SK-N-SH (cell line): ENCODE measurements around the gene TBPL1. TPM values are rescaled to one million over a fixed set of nuclear protein-coding genes. Genes with fewer than 3 reads are reported as not detected.

Experiments used
- CTCF ChIA-PET: fragments of 300-600, 350-600 bp; formaldehyde crosslinking; extraction: SDS; loops from one replicate; lab custom pipeline; 2021; lab: Yijun Ruan, JAX
- POLR2A ChIA-PET: fragments of 350-600 bp; sonication (Branson Sonifier 250); formaldehyde crosslinking; extraction: SDS; loops from one replicate; lab custom pipeline; 2020; ENCODE audit warnings: antibody characterized with exemption, inconsistent platforms; lab: Yijun Ruan, JAX
- DNase-seq: peaks from one replicate; pipeline ENCODE4 v3.0.0; 2012
- H2AFZ ChIP-seq: fragments of 200-600 bp; sonication (generic); 2 replicates; pipeline ENCODE4 v1.8.1; 2016; ENCODE audit warnings: antibody characterized with exemption, mild to moderate bottlenecking, low read depth
- H3F3A ChIP-seq: fragments of 200-600 bp; sonication (generic); replicated peaks from 2 replicates; pipeline ENCODE3; 2016; ENCODE audit warnings: antibody characterized with exemption, mild to moderate bottlenecking; ENCODE audit not compliant: insufficient read depth
- H3K27ac ChIP-seq, 2 experiments: fragments of 200-500 bp in 1 of 2; fragments of 200-600 bp in 1 of 2; sonication (Bioruptor generic) in 1 of 2; sonication (generic), shearing (Covaris generic) in 1 of 2; 2 replicates each; pipeline versions ENCODE4 v1.5.1 to v1.6.1; 2014 to 2016; ENCODE audit warnings: low read depth in 2 of 2, inconsistent platforms in 1 of 2, low read length in 1 of 2, mild to moderate bottlenecking in 1 of 2, mixed read lengths in 1 of 2
- H3K27me3 ChIP-seq: fragments of 200-600 bp; sonication (generic), shearing (Covaris generic); 2 replicates; pipeline ENCODE4 v1.6.1; 2016; ENCODE audit warnings: mixed run types; ENCODE audit not compliant: insufficient read depth
- H3K36me3 ChIP-seq, 2 experiments: fragments of 200-500 bp in 1 of 2; fragments of 200-600 bp in 1 of 2; sonication (Bioruptor generic) in 1 of 2; sonication (generic) in 1 of 2; replicated peaks in 1 of 2; 2 replicates each; pipeline versions ENCODE3 to v1.5.1; 2014 to 2016; ENCODE audit warnings: low read length in 1 of 2, mild to moderate bottlenecking in 1 of 2; ENCODE audit not compliant: insufficient read depth in 2 of 2, control insufficient read depth in 1 of 2
- H3K4me1 ChIP-seq, 2 experiments: fragments of 200-500 bp in 1 of 2; fragments of 200-600 bp in 1 of 2; sonication (Bioruptor generic) in 1 of 2; sonication (generic), shearing (Covaris generic) in 1 of 2; 2 replicates each; pipeline versions ENCODE4 v1.5.1 to v1.6.1; 2014 to 2016; ENCODE audit warnings: low read depth in 1 of 2, low read length in 1 of 2, mixed run types in 1 of 2; ENCODE audit not compliant: insufficient read depth in 2 of 2, control insufficient read depth in 1 of 2
- H3K4me2 ChIP-seq: fragments of 200-600 bp; sonication (generic), shearing (Covaris generic); 2 replicates; pipeline ENCODE4 v1.6.1; 2017; ENCODE audit warnings: mixed run types
- H3K4me3 ChIP-seq, 2 experiments: fragments of 200-500 bp in 1 of 2; fragments of 200-600 bp in 1 of 2; sonication (Bioruptor generic) in 1 of 2; sonication (generic), shearing (Covaris generic) in 1 of 2; 2 replicates each; pipeline versions ENCODE4 v1.5.1 to v1.8.1; 2014 to 2016; ENCODE audit warnings: low read depth in 2 of 2, inconsistent platforms in 1 of 2, low read length in 1 of 2, mild to moderate bottlenecking in 1 of 2, mixed read lengths in 1 of 2, moderate library complexity in 1 of 2
- H3K79me2 ChIP-seq: fragments of 200-600 bp; sonication (generic); 2 replicates; pipeline ENCODE4 v1.8.1; 2017; ENCODE audit warnings: mild to moderate bottlenecking; ENCODE audit not compliant: insufficient read depth
- H3K9ac ChIP-seq: fragments of 200-600 bp; sonication (generic); 2 replicates; pipeline ENCODE4 v1.6.1; 2017; ENCODE audit warnings: mixed run types
- H3K9me2 ChIP-seq: fragments of 200-600 bp; sonication (generic); 2 replicates; pipeline ENCODE4 v1.6.1; 2017; ENCODE audit warnings: mixed run types
- H3K9me3 ChIP-seq: fragments of 200-600 bp; sonication (generic); 2 replicates; pipeline ENCODE4 v1.6.1; 2017; ENCODE audit warnings: mixed run types, mild to moderate bottlenecking, moderate library complexity
- H4K20me1 ChIP-seq: fragments of 200-600 bp; sonication (generic); 2 replicates; pipeline ENCODE4 v1.6.1; 2017; ENCODE audit warnings: mild to moderate bottlenecking, mixed run types; ENCODE audit not compliant: insufficient read depth
- CTCF ChIP-seq: fragments of 200-600 bp; sonication (generic); IDR thresholded peaks from 2 replicates; pipeline ENCODE4 v1.6.1; 2017; ENCODE audit warnings: antibody characterized with exemption, mild to moderate bottlenecking, moderate library complexity
- FOXJ3 ChIP-seq: sonication (generic); formaldehyde crosslinking; IDR thresholded peaks from 2 replicates; pipeline ENCODE4 v1.5.1; 2020; ENCODE audit warnings: mild to moderate bottlenecking, missing genetic modification reagents
- GATA2 ChIP-seq: sonication (generic); formaldehyde crosslinking; IDR thresholded peaks from 2 replicates; pipeline ENCODE4 v1.5.0; 2020; ENCODE audit warnings: mild to moderate bottlenecking, missing genetic modification reagents
- JUND ChIP-seq: IDR thresholded peaks from 2 replicates; pipeline ENCODE4 v1.4.0; 2012
- MEF2A ChIP-seq: IDR thresholded peaks from 2 replicates; pipeline ENCODE4 v1.4.0; 2012; ENCODE audit warnings: low read depth, borderline replicate concordance
- MXI1 ChIP-seq: IDR thresholded peaks from 2 replicates; pipeline ENCODE4 v1.6.1; 2012; ENCODE audit warnings: mild to moderate bottlenecking, low read depth, low read length, improper control_type of control experiment
- NFIC ChIP-seq: IDR thresholded peaks from 2 replicates; pipeline ENCODE4 v1.4.0; 2012; ENCODE audit warnings: borderline replicate concordance
- POLR2AphosphoS5 ChIP-seq: IDR thresholded peaks from 2 replicates; pipeline ENCODE4 v1.6.1; 2012; ENCODE audit warnings: low read depth, low read length
- RAD21 ChIP-seq: IDR thresholded peaks from 2 replicates; pipeline ENCODE4 v1.6.1; 2012; ENCODE audit warnings: mild to moderate bottlenecking, low read length
- RCOR1 ChIP-seq: fragments of 150-350 bp; IDR thresholded peaks from 2 replicates; pipeline ENCODE4 v1.6.1; 2017; ENCODE audit warnings: antibody characterized with exemption, low read length
- SMC3 ChIP-seq: IDR thresholded peaks from 2 replicates; pipeline ENCODE4 v1.6.1; 2012; ENCODE audit warnings: low read depth, low read length, improper control_type of control experiment
- ZBTB33 ChIP-seq: IDR thresholded peaks from 2 replicates; pipeline ENCODE4 v1.4.0; 2012; ENCODE audit warnings: low read depth, borderline replicate concordance
- WGBS: methylation state at CpG from one replicate; pipeline ENCODE4 v1.1.6; 2017; ENCODE audit warnings: low lambda C conversion rate; 5-methylcytosine and 5-hydroxymethylcytosine counted together
- polyA plus RNA-seq, 3 experiments: library from polyadenylated mRNA; depleted of rRNA; stranded (reverse); fragments of >200 nt; gene quantifications; 2 replicates each; pipeline ENCODE4 v1.2.3, GENCODE V29; 2012
- TF ChIP-seq, protein P1 (sequence below): IDR thresholded peaks from 2 replicates; pipeline ENCODE4; 2012

TBPL1 gene
- polyA plus RNA-seq, 1 of the 3 experiments (the other 2 are of a cell fraction), result 16.3 TPM

DNA sequence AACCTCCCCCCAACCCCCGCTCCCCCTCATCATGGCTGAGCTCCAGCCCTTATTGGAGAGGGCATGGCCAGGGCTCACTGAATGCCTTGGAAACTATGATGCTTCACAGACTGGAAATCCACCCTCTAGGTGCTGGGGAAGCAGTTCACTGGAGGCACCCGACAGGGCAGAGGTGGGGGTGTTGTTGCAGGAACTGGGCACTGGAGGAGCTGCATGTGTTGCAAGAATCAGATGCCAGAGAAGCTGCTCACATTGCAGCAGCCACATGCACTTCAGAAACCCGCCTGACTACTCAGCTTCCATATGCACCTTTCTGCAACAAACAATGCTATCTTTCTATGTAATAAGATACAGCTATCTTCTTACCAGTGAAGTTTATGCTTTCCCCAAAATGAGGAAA lies 7.9 kb upstream of the TBPL1 start:
- TF ChIP-seq CTCF, result no peak
- no peak for TF ChIP-seq RAD21
- no peak for TF ChIP-seq MEF2A
- no peak for TF ChIP-seq JUND
- no peak for TF ChIP-seq FOXJ3 (CRISPR knock-in tag)
- no peak for TF ChIP-seq SMC3
- H3K4me1 ChIP-seq, result peaks cover 0 to 2% of the 10 kb centered on the region in 2 experiments; a peak in 1 of 4 replicates
- H3K4me3 ChIP-seq, result no peak overlapping the region
- CTCF ChIA-PET, result interaction anchor here (0.6 to 4.8 kb wide), 8 partner anchors 23 to 354 kb away, joined by 3 to 41 read pairs (median 4); no protein-coding TSS in a partner anchor
- H3K36me3 ChIP-seq, result no peaks in the 10 kb centered on the region
- H4K20me1 ChIP-seq, result no peaks in the 10 kb centered on the region
- POLR2A ChIA-PET, result no interaction called here
- no peak overlapping the region for H2AFZ ChIP-seq
- no peak overlapping the region for H3K27ac ChIP-seq
- 59% methylated on average over 3 of the region's 3 CpGs for WGBS
- H3K9me3 ChIP-seq, result no peaks in the 10 kb centered on the region
- no peaks in the 10 kb centered on the region for H3K9me2 ChIP-seq
- no peaks in the 10 kb centered on the region for H3F3A ChIP-seq
- no peak overlapping the region for H3K4me2 ChIP-seq
- no peaks in the 10 kb centered on the region for H3K79me2 ChIP-seq
- no peak for DNase-seq
- peaks cover 4% of the 10 kb centered on the region; the same call in 1 of the 2 replicates for H3K27me3 ChIP-seq
- H3K9ac ChIP-seq, result no peak overlapping the region

DNA sequence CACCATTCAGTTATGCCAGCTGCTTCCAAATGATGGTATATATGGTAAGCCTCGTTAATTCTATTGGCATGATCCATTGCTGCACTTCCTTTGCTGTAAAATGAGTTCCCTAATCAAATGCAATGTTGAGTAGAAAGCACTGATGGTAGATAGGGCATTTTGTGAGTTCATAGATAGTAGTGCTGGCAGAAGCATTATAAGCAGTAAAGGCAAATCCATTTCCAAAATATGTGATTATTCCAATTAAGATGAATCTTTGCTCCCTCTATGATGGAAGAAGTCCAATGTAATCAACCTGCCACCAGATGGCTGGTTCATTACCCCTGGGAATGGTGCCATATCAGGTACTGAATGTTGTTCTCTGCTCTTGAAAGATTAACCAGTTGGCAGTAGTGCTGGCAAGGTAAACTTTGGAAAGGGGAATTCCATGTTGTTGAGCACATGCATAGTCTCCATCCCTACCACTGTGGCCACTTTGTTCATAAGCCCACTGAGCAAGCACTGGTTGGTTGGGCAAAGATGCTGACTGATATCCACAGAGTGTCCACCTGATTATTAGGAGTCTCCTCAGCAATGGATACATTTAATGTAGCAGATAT lies 5.6 kb upstream of the TBPL1 start:
- Histone ChIP-seq H2AFZ (no peak overlapping the region), H3K36me3 (no peaks in the 10 kb centered on the region), H3F3A (peaks cover 2% of the 10 kb centered on the region), H3K79me2 (no peaks in the 10 kb centered on the region), H3K27ac (no peak overlapping the region; a peak in 1 of 4 replicates), H3K4me1 (peaks cover 0 to 8% of the 10 kb centered on the region in 2 experiments; a peak in 2 of 4 replicates), H3K9me3 (no peaks in the 10 kb centered on the region), H3K4me3 (no peak overlapping the region), H4K20me1 (no peaks in the 10 kb centered on the region), H3K9me2 (no peaks in the 10 kb centered on the region), H3K9ac (no peak overlapping the region), H3K4me2 (no peak overlapping the region), H3K27me3 (no peaks in the 10 kb centered on the region; the same call in 1 of the 2 replicates)
- ChIA-PET POLR2A (no interaction called here), CTCF (interaction anchor here (0.9 to 4.8 kb wide), 5 partner anchors 8 to 149 kb away, joined by 3 to 41 read pairs (median 7); no protein-coding TSS in a partner anchor)
- no peak for DNase-seq
- TF ChIP-seq MEF2A (no peak), MXI1 (no peak), POLR2AphosphoS5 (no peak), RAD21 (no peak), NFIC (no peak), GATA2 (CRISPR knock-in tag) (no peak), RCOR1 (no peak), ZBTB33 (no peak)
- TF ChIP-seq, protein P1, sequence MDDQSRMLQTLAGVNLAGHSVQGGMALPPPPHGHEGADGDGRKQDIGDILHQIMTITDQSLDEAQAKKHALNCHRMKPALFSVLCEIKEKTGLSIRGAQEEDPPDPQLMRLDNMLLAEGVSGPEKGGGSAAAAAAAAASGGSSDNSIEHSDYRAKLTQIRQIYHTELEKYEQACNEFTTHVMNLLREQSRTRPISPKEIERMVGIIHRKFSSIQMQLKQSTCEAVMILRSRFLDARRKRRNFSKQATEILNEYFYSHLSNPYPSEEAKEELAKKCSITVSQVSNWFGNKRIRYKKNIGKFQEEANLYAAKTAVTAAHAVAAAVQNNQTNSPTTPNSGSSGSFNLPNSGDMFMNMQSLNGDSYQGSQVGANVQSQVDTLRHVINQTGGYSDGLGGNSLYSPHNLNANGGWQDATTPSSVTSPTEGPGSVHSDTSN, result no peak
- WGBS, result 0% methylated on average over 1 of the region's 1 CpG
